Breast epithelium (tissue), 3 donors: ENCODE results near the gene PTPRN2.

ENCODE experiments used
- CTCF ChIP-seq, 3 donors: fragments of 450-650 bp; IDR thresholded peaks; one replicate each; pipeline ENCODE4 v1.5.1; 2016 to 2017; ENCODE audit warnings: antibody characterized with exemption in 3 of 3, mild to moderate bottlenecking in 3 of 3, moderate library complexity in 3 of 3
- POLR2A ChIP-seq: fragments of 450-650 bp; IDR thresholded peaks from one replicate; pipeline ENCODE4 v1.6.1; 2016; ENCODE audit warnings: antibody characterized with exemption, mild to moderate bottlenecking, moderate library complexity
- POLR2AphosphoS5 ChIP-seq, 3 donors: sonication (generic); formaldehyde crosslinking; IDR thresholded peaks; one replicate each; pipeline ENCODE4 v1.6.1; 2017; ENCODE audit warnings: antibody characterized with exemption in 3 of 3

GRCh38 chr7:157498657-157499056 lies 1089.0 kb downstream of the PTPRN2 start:
- TF ChIP-seq CTCF (IDR thresholded peaks at IDR 0.05) (no peak), POLR2A (no peak), POLR2AphosphoS5 (IDR thresholded peaks at IDR 0.05) (no peak)
